GM12878 (cell line): ENCODE data around the gene KRTAP6-3. TPM values are rescaled to one million over a fixed set of nuclear protein-coding genes. Genes with fewer than 3 reads are reported as not detected.

ENCODE experiments used
- ATAC-seq: fragments of 200-7000 bp; cut with Tn5 transposase; 3 replicates; pipeline ENCODE4 v1.9.1; 2020; ENCODE audit warnings: mild to moderate bottlenecking, moderate library complexity
- BruUV-seq: library from RNA; stranded (reverse); fragments of 400-500 nt; replicated peaks from 2 replicates; lab custom pipeline; 2021; lab: Mats Ljungman, UMichigan
- CTCF ChIA-PET: fragments of 300-600 bp; sonication (Branson Sonifier 250); formaldehyde crosslinking; extraction: SDS; loops from one replicate; lab custom pipeline; 2021; ENCODE audit warnings: inconsistent platforms; lab: Yijun Ruan, JAX
- POLR2A ChIA-PET: fragments of 350-600 bp; formaldehyde crosslinking; extraction: SDS; loops from one replicate; lab custom pipeline; 2021; ENCODE audit warnings: inconsistent platforms; lab: Charles Lee
- RAD21 ChIA-PET: fragments of 300-600 bp; sonication (Branson Sonifier 250); formaldehyde crosslinking; loops from one replicate; lab custom pipeline; 2023; ENCODE audit warnings: antibody characterized with exemption; ENCODE audit not compliant: unreplicated experiment; lab: Charles Lee
- SMC1A ChIA-PET: fragments of 300-600 bp; sonication (Branson Sonifier 250); formaldehyde crosslinking; loops from one replicate; lab custom pipeline; 2023; ENCODE audit not compliant: unreplicated experiment, uncharacterized antibody; lab: Charles Lee
- DNase-seq: peaks from one replicate; pipeline ENCODE4 v3.0.0-alpha.2; 2011; ENCODE audit warnings: low read depth, low spot score
- FAIRE-seq: peaks from 3 replicates; lab custom pipeline; 2011; peaks lifted over from hg19 to GRCh38; lab: Jason Lieb, UNC
- H2AFZ ChIP-seq: 2 replicates; pipeline ENCODE4 v1.6.0; 2011; ENCODE audit warnings: low read depth, low read length, control low read depth; ENCODE audit not compliant: control insufficient read depth
- H3K27ac ChIP-seq: 2 replicates; pipeline ENCODE4 v1.5.1; 2011; ENCODE audit warnings: control low read depth; ENCODE audit not compliant: control insufficient read depth, insufficient read depth
- H3K27me3 ChIP-seq, 2 experiments: replicated peaks in 1 of 2; 2 replicates each; pipeline versions ENCODE4 v1.6.0 to v1.6.1; 2011; ENCODE audit warnings: low read length in 1 of 2; ENCODE audit not compliant: control insufficient read depth in 2 of 2, insufficient read depth in 2 of 2
- H3K36me3 ChIP-seq, 2 experiments: 2 replicates each; pipeline ENCODE4 v1.5.1; 2011; ENCODE audit warnings: low read length in 1 of 2; ENCODE audit not compliant: control insufficient read depth in 2 of 2, insufficient read depth in 2 of 2
- H3K4me1 ChIP-seq: 2 replicates; pipeline ENCODE4 v1.6.1; 2011; ENCODE audit warnings: mild to moderate bottlenecking, low read length, moderate library complexity, mixed read lengths; ENCODE audit not compliant: control insufficient read depth, insufficient read depth
- H3K4me2 ChIP-seq: 2 replicates; pipeline ENCODE4 v1.6.0; 2011; ENCODE audit warnings: control low read depth; ENCODE audit not compliant: control insufficient read depth, insufficient read depth
- H3K4me3 ChIP-seq: fragments of 200-600 bp; sonication (generic); 2 replicates; pipeline ENCODE4 v1.5.1; 2016
- H3K79me2 ChIP-seq: 2 replicates; pipeline ENCODE4 v1.6.0; 2011; ENCODE audit warnings: low read length; ENCODE audit not compliant: control insufficient read depth, insufficient read depth
- H3K9ac ChIP-seq: 2 replicates; pipeline ENCODE4 v1.8.0; 2011; ENCODE audit warnings: low read length, control low read depth, mixed read lengths; ENCODE audit not compliant: control insufficient read depth, insufficient read depth
- H3K9me3 ChIP-seq: replicated peaks from 3 replicates; pipeline ENCODE4 v1.5.1; 2011; ENCODE audit warnings: mild to moderate bottlenecking, low read length; ENCODE audit not compliant: control insufficient read depth, insufficient read depth
- H4K20me1 ChIP-seq: 2 replicates; pipeline ENCODE4 v1.6.0; 2011; ENCODE audit not compliant: control insufficient read depth, insufficient read depth
- BCL11A ChIP-seq: IDR thresholded peaks from 2 replicates; pipeline ENCODE4 v1.6.1; 2011; ENCODE audit warnings: low read depth, low read length
- CBX3 ChIP-seq: fragments of 200-600 bp; sonication (generic); IDR thresholded peaks from 2 replicates; pipeline ENCODE4 v1.6.1; 2016; ENCODE audit warnings: low read depth, borderline replicate concordance
- E2F8 ChIP-seq: fragments of 450-650 bp; IDR thresholded peaks from 2 replicates; pipeline ENCODE4 v1.6.1; 2018; ENCODE audit warnings: mild to moderate bottlenecking, low read depth, moderate library complexity; ENCODE audit not compliant: partially characterized antibody
- EGR1 ChIP-seq, 2 experiments: IDR thresholded peaks; 1 replicate in 1 of 2; 2 replicates in 1 of 2; pipeline ENCODE4 v1.6.1; 2011 to 2012; ENCODE audit warnings: low read depth in 2 of 2, low read length in 2 of 2, borderline replicate concordance in 1 of 2, mild to moderate bottlenecking in 1 of 2, moderate library complexity in 1 of 2
- PAX5 ChIP-seq: IDR thresholded peaks from 2 replicates; pipeline ENCODE4 v1.6.1; 2011; ENCODE audit warnings: low read depth, low read length, borderline replicate concordance
- PBX3 ChIP-seq: IDR thresholded peaks from 2 replicates; pipeline ENCODE4 v1.6.1; 2011; ENCODE audit warnings: mild to moderate bottlenecking, low read depth, low read length, moderate library complexity; ENCODE audit not compliant: insufficient replicate concordance
- SP1 ChIP-seq: IDR thresholded peaks from one replicate; pipeline ENCODE4 v1.6.1; 2011; ENCODE audit warnings: low read depth, low read length
- SREBF1 ChIP-seq: IDR thresholded peaks from 2 replicates; pipeline ENCODE4 v1.6.1; 2012; ENCODE audit warnings: mild to moderate bottlenecking, low read length
- TAF1 ChIP-seq: IDR thresholded peaks from 2 replicates; pipeline ENCODE4 v1.6.1; 2011; ENCODE audit warnings: mild to moderate bottlenecking, low read depth, low read length, borderline replicate concordance
- TCF7 ChIP-seq: IDR thresholded peaks from 2 replicates; pipeline ENCODE4 v1.6.1; 2014; ENCODE audit warnings: antibody characterized with exemption, borderline replicate concordance
- ZBTB33 ChIP-seq: fragments of 450-650 bp; IDR thresholded peaks from 2 replicates; pipeline ENCODE4 v1.6.1; 2017; ENCODE audit warnings: mild to moderate bottlenecking
- ZNF24 ChIP-seq: fragments of 450-650 bp; IDR thresholded peaks from 2 replicates; pipeline ENCODE4 v1.6.1; 2017; ENCODE audit warnings: antibody characterized with exemption, mild to moderate bottlenecking
- WGBS: methylation state at CpG from one replicate; pipeline ENCODE4 v1.1.6; 2016; ENCODE audit warnings: low lambda C conversion rate; ENCODE audit not compliant: insufficient replicate concordance, insufficient coverage; ENCODE audit errors: missing lambda C conversion rate; 5-methylcytosine and 5-hydroxymethylcytosine counted together
- in situ Hi-C: fragments of 300-500 bp; cut with MboI; formaldehyde crosslinking; loops from 9 replicates; pipeline ENCODE4 v1.14.3; 2018; ENCODE audit warnings: mixed read lengths
- intact Hi-C: fragments of 100-400 bp; cut with micrococcal nuclease; formaldehyde crosslinking; loops from one replicate; pipeline ENCODE4 v1.14.2; 2022; ENCODE audit not compliant: unreplicated experiment
- polyA plus RNA-seq, 11 experiments: library from polyadenylated mRNA; depleted of rRNA in 4 of 11; unstranded in 6 of 11; stranded (reverse) in 5 of 11; fragments of >200 nt; fragmentation: Nextera tagmentation in 4 of 11; fragmentation: Illumina TruSeq in 1 of 11; extraction: Ambion mirVana in 4 of 11; extraction: Trizol in 1 of 11; gene quantifications; 1 replicate in 1 of 11; 2 replicates in 10 of 11; pipeline versions ENCODE4 v1.2.1 to v1.2.3, GENCODE V29; 2011 to 2016; ENCODE audit warnings: inconsistent platforms in 2 of 11, missing spikeins in 2 of 11, low read depth in 1 of 11
- total RNA-seq, 4 experiments: library from RNA; depleted of rRNA in 3 of 4; stranded (reverse); fragments of >200 nt in 3 of 4; fragmentation: Illumina TruSeq in 1 of 4; extraction: Trizol in 1 of 4; gene quantifications; 2 replicates each; pipeline versions ENCODE4 v1.2.1 to v1.2.3, GENCODE V29; 2013 to 2021

KRTAP6-3 gene
- total and polyA plus RNA-seq, 10 of the 15 experiments (the other 5 are each of a cell fraction or from before 2014, with no cell fraction given), result not detected

- SMC1A ChIA-PET, result no interaction called here
- in situ Hi-C loops, result no loop called here
- H4K20me1 ChIP-seq, result no peaks in the 10 kb centered on the region
- H3K9me3 ChIP-seq, result no peaks in the 10 kb centered on the region; the same call in 2 of the 3 replicates
- no peaks in the 10 kb centered on the region for H3K27me3 ChIP-seq
- no peak within 1 kb of the TSS for H3K9ac ChIP-seq
- 0% methylated on average over 1 of the region's 1 CpG for WGBS
- RAD21 ChIA-PET, result no interaction called here
- no peak for DNase-seq
- POLR2A ChIA-PET, result no interaction called here
- no peak for TF ChIP-seq CBX3
- no peak for TF ChIP-seq ZBTB33
- no peak for TF ChIP-seq PBX3
- no peak for TF ChIP-seq ZNF24
- TF ChIP-seq TCF7, result no peak
- TF ChIP-seq BCL11A, result no peak
- TF ChIP-seq SREBF1, result no peak
- no peak for TF ChIP-seq SP1
- no peak for TF ChIP-seq PAX5
- no peak for TF ChIP-seq TAF1
- no peak for TF ChIP-seq E2F8
- TF ChIP-seq EGR1 (IDR thresholded peaks at IDR 0.05; ENCODE audit: borderline replicate concordance in 1 of 2, low read depth in 2 of 2, low read length in 2 of 2), result no peak
- no peak for FAIRE-seq
- CTCF ChIA-PET, result no interaction called here
- H3K4me3 ChIP-seq, result no peak within 1 kb of the TSS
- H3K4me2 ChIP-seq, result no peak within 1 kb of the TSS
- no peaks in the 10 kb centered on the region for H3K36me3 ChIP-seq
- no peak within 1 kb of the TSS for H2AFZ ChIP-seq
- H3K27ac ChIP-seq, result no peak within 1 kb of the TSS
- H3K79me2 ChIP-seq, result no peaks in the 10 kb centered on the region
- no peaks in the 10 kb centered on the region for H3K4me1 ChIP-seq
- BruUV-seq, result no TSS peak
- intact Hi-C loops, result no loop called here
- ATAC-seq, result no peak
These were observed 8.5 kb downstream of the KRTAP6-3 start, which contains the start of gene KRTAP22-1 for GRCh38 chr21:30600787-30601186. TSS of gene KRTAP22-1 (plus strand) at chr21:30601087.
